GM21381 (cell line): ENCODE results near the gene RASGEF1C.
"Not testable (repeated sequence)": the region's sequence is repeated elsewhere in the genome, so short reads cannot be mapped to it uniquely, and the experiment has no call there.

Experiments
- ATAC-seq: cut with Tn5 transposase; IDR thresholded peaks from one replicate; pipeline ENCODE4 v1.9.1; 2021; ENCODE audit warnings: mild to moderate bottlenecking, moderate library complexity; ENCODE audit not compliant: unreplicated experiment

Gene RASGEF1C

GRCh38 chr5:180137401-180138213 lies 71.4 kb downstream of the RASGEF1C start:
- ATAC-seq, result no peak

DNA sequence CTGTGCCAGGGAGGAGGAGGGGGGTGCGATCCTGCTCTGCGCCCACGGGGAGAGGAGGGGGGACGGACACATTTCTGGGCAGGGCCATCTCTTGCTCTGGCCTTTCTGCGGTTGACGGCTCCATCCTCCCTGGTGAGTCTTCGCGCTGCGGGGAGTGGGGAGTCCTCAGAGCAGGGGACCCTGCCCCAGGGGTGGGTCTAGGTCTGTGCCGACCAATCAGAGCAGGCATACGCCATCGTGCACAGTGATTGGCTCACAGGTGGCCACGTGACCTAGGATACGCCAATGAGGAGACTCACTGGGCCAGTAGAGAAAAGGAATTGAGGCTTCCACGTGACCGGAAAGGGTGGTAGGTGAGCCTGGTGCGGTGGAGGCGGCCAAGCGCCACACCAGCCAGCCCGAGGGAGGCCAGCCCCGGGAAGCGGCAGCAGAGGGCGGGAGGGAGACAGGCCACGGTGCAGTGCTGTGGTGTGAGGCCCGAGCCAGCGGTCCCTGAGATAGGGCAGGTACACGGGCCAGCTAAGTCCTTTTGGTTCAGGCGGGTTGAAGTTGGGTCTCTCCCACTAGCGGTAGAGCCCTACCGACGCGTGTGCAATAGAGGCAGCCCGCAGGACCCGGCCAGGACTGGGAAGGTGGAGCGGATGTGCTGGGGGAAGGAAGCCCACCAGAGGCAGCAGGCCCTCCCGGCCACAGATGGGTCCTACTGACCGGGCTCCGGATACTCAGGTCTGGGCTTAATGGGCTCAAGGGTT lies 72.2 kb downstream of the RASGEF1C start:
- ATAC-seq, result no peak

- no peak for ATAC-seq
Observed at GRCh38 chr5:180135967-180136629, 72.9 kb downstream of the RASGEF1C start.

- ATAC-seq, result no peak
Observed at GRCh38 chr5:180135128-180135955, 73.7 kb downstream of the RASGEF1C start.

GRCh38 chr5:180133971-180134508 lies 75.0 kb downstream of the RASGEF1C start:
- ATAC-seq, result no peak

GRCh38 chr5:180133551-180133950 lies 75.5 kb downstream of the RASGEF1C start:
- ATAC-seq, result no peak

GRCh38 chr5:180133060-180133459 lies 76.0 kb downstream of the RASGEF1C start:
- ATAC-seq, result no peak

- no peak for ATAC-seq
Observed at GRCh38 chr5:180130876-180131740, 77.9 kb downstream of the RASGEF1C start.

DNA sequence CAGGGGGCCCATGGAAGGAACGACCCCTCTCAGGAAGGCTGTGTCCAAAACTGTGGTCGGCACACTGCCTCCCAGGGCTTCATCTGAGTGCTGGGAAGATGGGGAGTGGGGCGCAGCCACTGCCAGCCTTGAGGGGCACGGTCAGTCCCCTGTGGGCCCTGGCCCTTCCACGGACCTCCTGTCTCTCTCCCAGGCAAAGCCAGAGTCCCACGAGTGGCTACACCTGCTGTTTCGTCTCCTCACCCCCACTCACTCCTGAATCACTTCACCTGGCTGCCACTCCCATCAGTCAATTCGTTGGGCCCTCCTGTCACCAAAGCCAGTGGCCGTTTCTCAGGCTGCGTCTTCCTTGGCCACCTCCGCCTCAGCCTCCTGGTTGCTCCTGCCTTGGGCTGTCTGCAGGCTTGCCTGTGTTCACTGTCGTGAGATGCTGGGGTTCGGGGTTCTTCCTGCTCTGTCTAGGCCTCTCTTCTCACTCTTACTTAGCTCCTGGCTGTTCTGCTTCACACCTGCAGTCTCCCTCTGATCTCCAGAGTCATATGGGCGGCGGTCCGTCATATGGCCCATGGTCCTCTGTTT lies 78.6 kb downstream of the RASGEF1C start:
- no peak for ATAC-seq

DNA sequence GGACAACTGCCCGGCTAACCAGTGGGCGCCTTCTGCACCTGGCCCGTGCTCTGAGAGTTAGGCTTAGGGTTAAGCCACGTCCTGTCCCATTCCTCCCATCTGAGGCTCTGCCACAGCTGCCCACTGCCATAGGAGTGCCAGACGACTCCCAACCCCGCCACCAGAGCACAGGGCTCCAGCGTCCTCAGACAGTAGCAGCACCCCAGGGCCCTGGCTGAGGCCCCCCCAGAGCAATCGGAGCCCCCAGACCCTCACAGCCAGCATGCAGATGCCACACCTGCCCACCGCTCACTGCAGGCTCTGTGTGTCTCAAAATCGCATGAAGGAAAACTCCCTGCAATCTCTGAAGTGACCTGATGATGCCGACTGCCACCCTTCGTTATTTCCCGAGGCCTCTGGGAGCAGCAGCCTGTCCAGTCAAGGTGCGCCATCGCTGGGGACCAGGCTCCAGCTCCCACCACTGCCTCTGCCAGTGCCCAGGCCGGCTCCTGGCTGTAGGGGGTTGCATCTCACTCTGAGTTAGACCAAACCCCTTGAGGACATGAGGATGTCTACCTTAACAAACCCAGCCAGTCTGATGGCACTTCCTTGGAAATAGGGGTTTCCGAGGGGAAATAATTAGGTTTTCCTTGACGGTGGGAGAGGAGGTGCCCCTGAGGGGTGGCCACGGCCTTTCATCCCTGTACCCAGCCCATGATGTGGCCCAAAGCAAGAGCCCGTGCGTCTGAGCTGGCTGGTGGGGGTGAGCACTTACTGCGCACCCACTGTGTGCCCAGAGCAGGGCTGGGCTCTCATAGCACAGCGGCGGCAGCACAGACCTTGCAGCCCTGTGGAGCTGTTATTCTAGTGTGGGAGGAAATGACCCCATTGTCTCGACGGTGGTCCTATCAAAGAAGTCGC lies 79.5 kb downstream of the RASGEF1C start:
- no peak for ATAC-seq

DNA sequence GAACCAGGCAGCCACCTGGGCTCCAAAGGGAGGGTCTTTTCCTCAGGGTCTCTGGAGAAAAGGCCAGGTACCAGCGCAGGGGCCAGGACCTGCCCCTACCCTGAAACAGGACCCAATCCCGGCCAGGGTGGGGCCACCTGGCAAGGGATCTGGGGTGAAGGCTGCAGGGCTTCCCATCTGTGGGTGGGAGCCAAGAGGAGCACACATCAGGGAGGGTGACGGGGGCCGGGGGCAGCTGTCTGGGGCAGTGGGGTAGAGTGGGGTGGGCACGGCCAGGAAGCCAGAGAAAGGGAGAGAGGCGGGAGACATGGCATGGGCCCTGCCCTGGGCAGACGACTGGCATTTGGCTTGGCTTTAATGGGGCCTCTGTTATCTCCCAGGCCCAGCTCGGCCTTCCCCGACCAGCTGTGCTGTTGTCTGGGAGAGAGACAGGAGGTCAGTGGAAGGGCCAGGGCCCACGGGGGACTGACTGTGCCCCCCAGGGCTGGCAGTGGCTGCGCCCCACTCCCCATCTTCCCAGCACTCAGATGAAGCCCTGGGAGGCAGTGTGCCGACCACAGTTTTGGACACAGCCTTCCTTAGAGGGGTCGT lies 80.2 kb downstream of the RASGEF1C start:
- ATAC-seq, result no peak

DNA sequence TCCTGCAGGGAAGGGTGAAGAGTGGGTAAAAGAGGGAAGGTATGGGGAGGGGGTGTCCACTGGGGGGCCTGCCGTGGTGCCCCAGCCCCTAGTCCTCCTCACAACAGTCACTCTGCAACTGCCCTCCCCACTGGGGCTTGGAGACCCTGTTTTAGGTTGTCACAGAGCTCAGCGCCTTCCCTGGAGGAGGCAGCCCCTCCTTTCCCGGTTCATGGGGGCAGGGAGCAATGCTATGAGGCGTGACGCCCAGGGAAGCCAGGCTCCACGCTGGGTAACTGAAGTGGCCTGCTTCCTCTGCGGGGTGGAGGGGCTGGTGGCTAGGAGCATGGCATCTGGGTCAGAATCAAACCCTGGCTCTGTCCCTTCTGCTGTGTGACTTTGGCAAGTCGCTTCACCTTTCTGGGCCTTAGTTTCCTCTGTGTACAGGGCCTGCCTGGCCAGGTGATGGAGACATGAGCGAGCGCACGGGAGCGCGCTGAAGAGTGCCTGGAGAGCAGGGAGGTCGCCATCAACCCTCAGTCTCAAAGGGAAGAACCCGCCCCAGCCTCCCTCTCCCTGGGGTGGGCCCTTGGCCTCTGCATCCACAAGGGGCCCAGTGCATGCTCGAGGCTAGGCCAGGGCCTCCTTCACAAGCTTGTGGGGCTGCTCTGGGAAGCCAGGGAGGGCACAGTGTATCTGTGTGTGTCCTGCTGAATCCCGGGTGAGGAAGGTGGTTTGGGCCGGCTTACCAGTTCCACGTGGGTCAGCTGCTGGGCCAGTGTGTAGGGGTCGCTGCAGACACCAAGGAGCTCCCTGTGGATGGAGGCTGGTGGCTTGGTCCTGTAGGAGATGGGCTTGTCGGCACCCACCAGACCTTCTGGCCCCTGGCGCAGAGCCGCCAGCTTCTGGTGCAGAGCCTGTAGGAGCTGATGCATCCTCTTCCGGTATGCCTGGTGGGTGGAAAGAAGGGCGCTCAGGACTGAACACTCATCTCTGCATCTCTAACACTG lies 81.0 kb downstream of the RASGEF1C start:
- ATAC-seq, result no peak

DNA sequence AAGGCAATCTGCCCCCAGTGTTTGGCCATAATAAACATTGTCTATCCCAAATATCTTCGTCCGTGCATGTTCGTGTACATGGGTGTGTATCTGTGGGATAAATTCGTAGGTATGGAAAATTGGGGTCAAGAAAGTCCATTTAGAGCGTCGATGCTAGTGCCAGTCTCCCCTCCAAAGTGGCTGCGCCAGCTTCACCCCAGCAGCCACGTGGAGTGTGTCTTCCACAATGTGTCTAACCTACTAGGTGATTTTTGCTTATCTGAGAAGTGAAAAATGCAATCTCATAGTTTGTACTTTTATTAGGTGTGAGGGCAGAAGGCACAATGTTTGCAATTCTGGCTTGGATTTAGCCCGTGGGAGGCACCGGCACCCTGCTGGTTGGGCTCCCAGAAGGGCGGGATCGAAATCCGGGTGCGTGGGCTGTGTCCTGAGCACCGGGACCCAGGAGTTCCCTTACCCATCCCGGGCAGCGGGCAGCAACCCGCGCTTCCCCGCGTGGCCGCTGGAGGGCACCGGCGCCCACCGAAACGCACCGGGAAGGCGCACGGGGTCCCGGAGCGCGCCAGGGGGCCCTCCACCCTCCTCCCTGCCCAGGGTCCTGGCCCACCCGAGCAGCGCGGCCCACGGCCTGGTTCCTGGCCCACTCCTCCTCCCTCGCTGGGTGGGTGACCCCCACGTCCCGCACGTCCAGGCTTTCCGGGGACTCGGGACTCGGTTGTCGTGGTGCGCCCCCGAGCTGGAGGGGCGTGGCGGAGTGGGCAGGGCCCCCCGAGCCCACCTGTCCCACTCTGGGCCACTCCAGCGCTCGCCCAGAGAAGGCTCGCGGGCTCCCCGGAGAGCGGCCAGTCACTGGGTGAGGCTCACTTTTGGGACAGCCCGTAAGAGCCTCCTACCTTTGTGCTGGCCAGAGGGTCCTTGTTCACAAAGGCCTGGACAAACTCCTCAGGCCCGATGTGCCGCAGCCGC lies 82.0 kb downstream of the RASGEF1C start:
- no peak for ATAC-seq

DNA sequence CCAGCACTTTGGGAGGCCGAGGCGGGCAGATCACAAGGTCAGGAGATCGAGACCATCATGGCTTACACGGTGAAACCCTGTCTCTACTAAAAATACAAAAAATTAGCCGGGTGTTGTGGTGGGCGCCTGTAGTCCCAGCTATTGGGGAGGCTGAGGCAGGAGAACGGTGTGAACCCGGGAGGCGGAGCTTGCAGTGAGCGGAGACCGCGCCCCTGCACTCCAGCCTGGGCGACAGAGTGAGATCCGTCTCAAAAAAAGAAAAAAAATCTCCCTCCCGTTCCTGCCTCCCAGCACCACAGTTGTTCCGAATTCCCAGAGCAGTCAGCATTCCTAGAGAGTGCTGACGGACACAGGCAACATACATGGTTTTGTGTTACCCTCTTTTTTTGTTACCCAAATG lies 82.9 kb downstream of the RASGEF1C start:
- ATAC-seq, result not testable (repeated sequence)

GRCh38 chr5:180124662-180125061 lies 84.3 kb downstream of the RASGEF1C start:
- ATAC-seq, result not testable (repeated sequence)
